GM19351 (cell line): ENCODE data around the gene WDR27.
A peak's percentile ranks its signal among the peaks of the same experiment; 100 is the strongest.
"Not testable (repeated sequence)": the region's sequence is repeated elsewhere in the genome, so short reads cannot be mapped to it uniquely, and the experiment has no call there.

ENCODE experiments used
- ATAC-seq: cut with Tn5 transposase; IDR thresholded peaks from one replicate; pipeline ENCODE4 v1.9.1; 2021; ENCODE audit warnings: mild to moderate bottlenecking, moderate library complexity; ENCODE audit not compliant: unreplicated experiment

The WDR27 gene

DNA sequence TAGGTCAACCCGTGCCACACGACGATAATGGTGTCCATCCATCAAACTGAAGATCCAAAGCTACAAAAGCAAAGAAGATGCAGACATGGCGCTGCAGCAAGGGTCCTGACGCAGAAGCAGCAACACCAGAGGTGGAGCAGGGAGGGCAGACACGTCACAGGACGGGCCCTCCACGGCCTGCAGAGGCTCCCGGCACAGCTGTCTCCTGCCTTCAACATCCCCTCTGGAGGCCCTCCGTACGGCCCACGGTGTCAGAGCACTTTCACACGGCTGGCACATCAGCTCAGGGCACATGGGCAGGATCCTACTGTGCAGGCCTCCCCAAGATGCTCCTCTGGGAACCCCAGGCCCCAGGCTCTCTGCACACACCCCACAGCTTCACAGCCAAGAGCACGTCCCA lies 37.6 kb downstream of the WDR27 start:
- no peak for ATAC-seq

- no peak for ATAC-seq
These were observed 38.4 kb downstream of the WDR27 start for GRCh38 chr6:169663468-169663867.

GRCh38 chr6:169661391-169661756 lies 40.5 kb downstream of the WDR27 start:
- no peak for ATAC-seq

DNA sequence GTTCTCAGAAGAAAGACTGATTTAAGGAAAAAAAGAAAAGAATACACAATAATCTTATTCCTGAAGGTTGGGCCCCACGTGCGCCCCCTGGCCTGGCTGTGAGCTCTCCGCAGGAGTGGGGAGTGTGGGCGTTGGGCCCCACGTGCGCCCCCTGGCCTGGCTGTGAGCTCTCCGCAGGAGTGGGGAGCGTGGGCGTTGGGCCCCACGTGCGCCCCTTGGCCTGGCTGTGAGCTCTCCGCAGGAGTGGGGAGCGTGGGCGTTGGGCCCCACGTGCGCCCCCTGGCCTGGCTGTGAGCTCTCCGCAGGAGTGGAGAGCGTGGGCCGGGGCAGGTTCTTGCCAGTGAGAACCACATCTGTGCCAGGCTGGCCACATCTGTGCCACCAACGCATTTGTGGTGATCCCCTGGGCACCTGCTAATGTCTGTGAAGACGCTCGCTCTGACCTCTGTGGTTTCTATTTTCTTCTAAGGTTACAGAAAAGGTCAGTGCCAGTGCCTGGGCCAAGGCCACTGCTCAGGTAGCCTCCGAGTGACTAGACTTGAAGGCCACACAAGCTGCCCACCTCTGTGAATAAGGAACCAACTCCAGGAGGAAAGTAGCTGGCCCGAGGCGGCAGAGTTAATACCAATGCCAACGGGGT lies 41.0 kb downstream of the WDR27 start:
- no peak for ATAC-seq

DNA sequence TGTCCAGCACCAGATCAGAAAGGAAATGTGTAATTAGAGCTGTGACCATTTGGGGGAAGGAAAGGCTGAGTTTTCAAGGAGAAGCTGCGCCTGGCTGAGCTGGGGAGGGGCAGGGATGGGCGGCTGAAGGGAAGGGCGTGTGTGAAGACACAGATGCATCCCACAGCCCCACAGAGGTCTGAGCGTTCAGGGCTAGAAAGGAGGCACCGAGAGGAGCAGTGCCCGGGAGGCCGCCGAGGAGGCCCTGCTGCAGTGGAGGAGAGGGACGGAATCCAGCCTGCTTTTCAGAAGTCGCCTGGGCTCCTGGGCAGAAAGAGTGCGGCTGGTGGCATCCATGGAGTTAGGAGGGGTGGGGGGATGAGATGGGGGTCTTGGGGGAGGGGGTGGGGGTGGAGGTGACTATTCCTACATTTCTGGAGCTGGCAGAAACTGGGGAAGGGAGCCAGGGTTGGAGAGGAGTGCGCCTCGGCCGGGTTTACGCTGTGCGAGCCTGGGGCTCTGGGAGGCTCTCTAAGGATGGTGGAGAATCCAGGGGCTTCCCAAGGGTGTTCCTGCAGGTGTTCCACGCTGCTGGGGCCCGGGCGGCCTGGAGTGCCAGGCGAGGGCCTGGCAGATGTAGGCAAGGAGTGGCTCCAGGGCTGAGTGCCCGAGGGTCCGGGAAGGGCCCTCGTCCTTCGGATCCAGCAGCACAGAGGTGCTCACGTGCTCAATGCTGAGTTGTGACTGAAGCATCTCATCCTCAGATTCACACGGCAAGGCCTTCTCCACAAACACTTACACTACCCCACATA lies 41.8 kb downstream of the WDR27 start:
- ATAC-seq = no peak

GRCh38 chr6:169657284-169657610 lies 44.6 kb downstream of the WDR27 start:
- ATAC-seq = no peak

GRCh38 chr6:169656546-169657283 lies 45.1 kb downstream of the WDR27 start:
- ATAC-seq = no peak

- ATAC-seq = peak; percentile 95
These were observed 47.0 kb downstream of the WDR27 start for GRCh38 chr6:169654598-169655391.

DNA sequence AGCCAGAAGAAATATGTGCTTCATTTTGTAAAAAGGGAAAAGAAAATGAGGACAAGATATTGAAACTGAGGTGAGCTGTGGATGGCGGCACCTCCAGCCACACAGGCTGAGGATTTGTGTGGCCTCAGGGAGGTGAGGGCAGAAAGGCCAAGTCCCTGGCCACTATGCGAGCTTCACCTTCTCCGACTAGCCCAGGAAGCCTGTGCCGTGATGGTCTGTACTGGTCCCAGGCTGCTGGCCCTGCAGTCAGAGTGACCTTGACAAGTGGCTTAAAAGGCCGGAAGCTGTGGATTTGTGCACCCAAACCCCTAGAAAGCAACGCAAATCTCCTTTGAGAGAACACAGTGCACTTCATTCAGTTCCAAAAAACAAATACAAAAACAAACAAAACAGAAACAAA lies 48.1 kb downstream of the WDR27 start:
- ATAC-seq = no peak

DNA sequence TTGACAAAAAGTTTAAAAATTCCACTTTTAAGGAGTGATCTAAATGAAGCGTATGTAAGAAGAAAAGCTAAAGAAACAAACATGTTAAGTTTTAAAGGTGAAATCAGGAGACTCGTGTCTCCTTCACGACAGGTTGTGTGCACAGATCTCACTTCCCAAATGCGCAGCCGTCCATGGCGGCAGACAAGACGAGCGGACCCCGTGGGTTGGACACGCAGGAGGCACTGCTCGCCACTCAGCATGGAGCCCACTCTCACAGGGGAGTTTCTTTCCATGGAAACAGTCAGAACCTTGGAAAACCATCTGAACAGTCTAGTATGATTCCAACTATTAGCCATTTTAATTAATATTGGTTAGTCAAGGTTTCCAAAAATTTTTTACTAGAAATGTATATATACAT lies 48.9 kb downstream of the WDR27 start:
- ATAC-seq = no peak

DNA sequence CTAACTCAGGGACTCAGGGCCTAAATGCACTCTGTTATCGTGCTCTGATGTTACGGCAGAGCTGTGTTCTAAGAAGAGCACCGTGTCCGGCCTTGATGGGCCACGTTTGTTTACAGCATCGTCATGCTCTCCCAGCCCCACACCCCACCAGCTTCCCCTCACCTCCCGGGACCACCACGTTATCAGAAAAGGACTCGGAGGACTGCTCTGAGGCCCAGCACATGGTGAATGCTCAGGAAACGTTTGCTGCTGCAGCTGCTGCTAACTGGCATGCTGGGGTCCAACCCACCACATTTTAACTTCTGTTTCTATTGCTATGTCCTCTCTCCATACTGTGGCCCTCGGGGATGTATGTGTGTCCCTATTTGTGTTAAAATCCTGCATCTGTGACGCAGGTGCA lies 50.3 kb downstream of the WDR27 start:
- no peak for ATAC-seq

DNA sequence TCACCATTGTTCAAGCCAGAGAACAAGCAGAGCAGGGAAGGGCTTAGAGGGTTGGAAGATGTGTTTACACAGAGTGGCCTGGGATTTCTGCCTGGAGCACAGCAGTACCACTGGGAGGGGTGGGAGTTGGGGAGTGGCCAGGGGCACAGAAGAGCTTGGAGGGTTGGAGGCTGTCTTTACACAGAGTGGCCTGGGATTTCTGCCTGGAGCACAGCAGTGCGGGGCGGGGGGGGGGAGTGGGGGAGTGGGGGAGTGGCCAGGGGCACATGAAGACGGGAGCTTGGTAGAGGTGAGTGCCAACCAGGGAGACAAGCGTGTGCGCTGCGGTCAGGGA lies 50.9 kb downstream of the WDR27 start:
- no peak for ATAC-seq

DNA sequence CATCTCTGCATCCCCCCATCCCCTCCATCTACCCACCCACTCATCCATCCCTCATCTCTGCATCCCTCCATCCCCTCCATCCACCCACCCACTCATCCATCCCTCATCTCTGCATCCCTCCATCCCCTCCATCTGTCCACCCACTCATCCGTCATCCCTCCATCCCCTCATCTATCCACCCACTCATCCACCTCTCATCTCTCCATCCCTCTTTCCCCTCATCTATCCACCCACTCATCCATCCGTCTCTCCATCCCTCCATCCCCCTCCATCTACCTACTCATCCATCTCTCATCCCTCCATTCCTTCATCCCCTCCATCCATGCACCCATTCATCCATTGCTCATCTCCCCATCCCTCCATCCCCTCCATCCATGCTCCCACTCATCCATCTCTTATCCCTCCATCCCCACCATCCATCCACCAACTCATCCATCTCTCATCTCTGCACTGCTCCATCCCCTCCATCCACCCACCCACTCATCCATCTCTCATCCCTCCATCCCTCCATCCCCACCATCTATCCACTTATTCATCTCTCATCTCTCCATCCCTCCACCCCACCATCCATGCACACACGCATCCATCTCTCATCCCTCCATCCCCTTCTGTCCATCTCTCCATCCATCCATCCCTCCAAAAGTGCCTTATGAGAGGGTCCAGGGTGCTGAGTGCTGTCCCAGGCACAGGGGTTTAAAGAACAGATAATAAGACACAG lies 51.4 kb downstream of the WDR27 start:
- ATAC-seq = no peak

- no peak for ATAC-seq
These were observed 53.2 kb downstream of the WDR27 start for GRCh38 chr6:169648617-169649016.

DNA sequence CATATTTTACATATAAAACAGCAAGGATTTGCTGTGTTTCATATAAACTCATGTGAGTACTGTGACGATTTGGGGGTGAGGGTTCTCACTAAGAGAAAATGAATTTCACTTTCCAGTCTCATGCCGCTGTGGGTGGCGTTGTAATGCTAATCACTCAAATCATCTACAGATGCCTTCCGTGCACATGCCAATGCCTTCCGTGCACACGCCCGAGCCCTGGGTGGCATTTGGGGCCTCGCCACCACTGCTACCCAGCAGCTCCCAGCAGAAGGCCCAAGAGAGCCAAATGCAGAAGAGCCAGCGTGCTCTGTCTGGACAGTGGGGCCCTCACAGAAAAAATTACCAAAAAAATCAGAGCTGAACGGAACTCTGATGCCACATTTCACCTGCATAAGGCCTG lies 53.7 kb downstream of the WDR27 start:
- ATAC-seq = no peak

- ATAC-seq = no peak
These were observed 54.2 kb downstream of the WDR27 start for GRCh38 chr6:169647637-169648036.

- no peak for ATAC-seq
These were observed 54.8 kb downstream of the WDR27 start for GRCh38 chr6:169646906-169647567.

DNA sequence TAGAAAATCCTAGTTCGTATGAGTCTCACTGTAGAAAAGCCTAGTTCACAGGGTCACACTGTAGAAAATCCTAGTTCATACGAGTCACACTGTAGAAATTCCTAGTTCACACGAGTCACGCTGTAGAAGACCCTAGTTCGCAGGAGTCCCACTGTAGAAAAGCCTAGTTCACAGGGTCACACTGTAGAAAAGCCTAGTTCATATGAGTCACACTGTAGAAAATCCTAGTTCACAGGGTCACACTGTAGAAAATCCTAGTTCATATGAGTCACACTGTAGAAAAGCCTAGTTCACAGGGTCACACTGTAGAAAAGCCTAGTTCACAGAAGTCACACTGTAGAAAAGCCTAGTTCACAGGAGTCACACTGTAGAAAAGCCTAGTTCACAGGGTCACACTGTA lies 56.4 kb downstream of the WDR27 start:
- ATAC-seq = not testable (repeated sequence)

- no peak for ATAC-seq
These were observed 58.3 kb downstream of the WDR27 start for GRCh38 chr6:169643521-169643920.

DNA sequence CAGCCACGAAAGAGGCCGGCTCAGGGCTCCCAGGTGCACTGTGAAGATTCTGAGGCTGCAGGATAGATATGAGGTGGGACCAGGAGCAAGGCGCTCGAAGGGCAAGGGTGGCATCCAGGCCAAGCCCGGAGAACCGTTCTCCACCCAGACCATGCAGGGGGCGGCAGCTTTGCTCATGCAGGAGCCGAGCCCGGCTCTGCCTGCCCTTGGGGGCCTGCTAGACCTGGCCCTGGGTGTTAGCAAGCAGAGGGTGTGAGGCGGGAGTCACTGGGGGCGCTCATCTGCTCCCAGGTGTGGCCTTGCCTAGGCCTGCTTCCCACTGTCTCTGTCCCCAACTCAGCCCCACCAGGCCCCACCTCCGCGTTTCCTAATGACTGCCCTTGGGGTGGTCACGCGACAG lies 59.4 kb downstream of the WDR27 start:
- ATAC-seq = no peak
